Breast epithelium (tissue), 4 donors: ENCODE results near the gene PHAF1. TPM values are rescaled to one million over a fixed set of nuclear protein-coding genes. Genes with fewer than 3 reads are reported as not detected.

Experiments
- DNase-seq, 2 donors: peaks; one replicate each; pipeline ENCODE4 v3.0.0-alpha.2; 2019; ENCODE audit warnings: low spot score in 2 of 2
- H3K27ac ChIP-seq, 2 donors: fragments of 200-600 bp; sonication (generic) in 1 of 2; one replicate each; pipeline ENCODE4 v1.5.1; 2016 to 2019; ENCODE audit warnings: mild to moderate bottlenecking in 1 of 2
- H3K27me3 ChIP-seq, 2 donors: fragments of 200-600 bp; sonication (generic) in 1 of 2; one replicate each; pipeline versions ENCODE4 v1.5.1 to v1.6.0; 2017 to 2019; ENCODE audit warnings: control low read depth in 1 of 2, mild to moderate bottlenecking in 1 of 2
- H3K36me3 ChIP-seq: fragments of 200-600 bp; one replicate; pipeline ENCODE4 v1.5.1; 2019
- H3K4me1 ChIP-seq, 2 donors: fragments of 200-600 bp; sonication (generic); one replicate each; pipeline ENCODE4 v1.5.1; 2016 to 2019; ENCODE audit warnings: control low read depth in 1 of 2
- H3K4me3 ChIP-seq, 3 donors: fragments of 200-600 bp; sonication (generic); 1 replicate in 2 of 3; 2 replicates in 1 of 3; pipeline ENCODE4 v1.5.1; 2016 to 2019; ENCODE audit warnings: mild to moderate bottlenecking in 3 of 3, moderate library complexity in 2 of 3
- H3K9me3 ChIP-seq, 2 donors: fragments of 200-600 bp; sonication (generic) in 1 of 2; one replicate each; pipeline ENCODE4 v1.5.1; 2016 to 2019; ENCODE audit warnings: control low read depth in 1 of 2
- CTCF ChIP-seq, 3 donors: fragments of 450-650 bp; IDR thresholded peaks; one replicate each; pipeline ENCODE4 v1.5.1; 2016 to 2017; ENCODE audit warnings: antibody characterized with exemption in 3 of 3, mild to moderate bottlenecking in 3 of 3, moderate library complexity in 3 of 3
- POLR2A ChIP-seq: fragments of 450-650 bp; IDR thresholded peaks from one replicate; pipeline ENCODE4 v1.6.1; 2016; ENCODE audit warnings: antibody characterized with exemption, mild to moderate bottlenecking, moderate library complexity
- POLR2AphosphoS5 ChIP-seq, 3 donors: sonication (generic); formaldehyde crosslinking; IDR thresholded peaks; one replicate each; pipeline ENCODE4 v1.6.1; 2017; ENCODE audit warnings: antibody characterized with exemption in 3 of 3
- intact Hi-C: fragments of 100-400 bp; cut with DNase I; formaldehyde crosslinking; loops from one replicate; pipeline ENCODE4 v1.15.1; 2023; ENCODE audit warnings: low total_unique reads
- total RNA-seq, 3 donors: library from RNA; depleted of rRNA; stranded (reverse); fragments of >200 nt; gene quantifications; one replicate each; pipeline ENCODE4 v1.1.0, GENCODE V29; 2016

Gene PHAF1
- total RNA-seq, result 10 to 100 TPM; 17.8 to 31.8 (median 27.1) TPM

- no peaks in the 10 kb centered on the region for H3K27me3 ChIP-seq
- H3K27ac ChIP-seq, result peak within 1 kb of the TSS; percentile 83 to 93
- TF ChIP-seq CTCF (IDR thresholded peaks at IDR 0.05) (no peak), POLR2AphosphoS5 (IDR thresholded peaks at IDR 0.05) (peak; percentile 50 to 73 (median 56)), POLR2A (peak; percentile 39)
- H3K4me1 ChIP-seq, result peaks cover 0 to 8% of the 10 kb centered on the region in 2 donors
- H3K36me3 ChIP-seq, result no peaks in the 10 kb centered on the region
- peak within 1 kb of the TSS; percentile 80 to 88 (median 84) for H3K4me3 ChIP-seq
- H3K9me3 ChIP-seq, result no peaks in the 10 kb centered on the region
- DNase-seq, result peak; percentile 89 to 96
- intact Hi-C loops, result no loop called here
Observed at GRCh38 chr16:67109407-67110135, at the start of gene PHAF1. PHAF1 (plus strand) TSS chr16:67109941; CDS start chr16:67110176, 235 bp downstream.

- Histone ChIP-seq H3K9me3 (no peaks in the 10 kb centered on the region), H3K4me3 (no peak overlapping the region), H3K27ac (no peak overlapping the region), H3K36me3 (no peaks in the 10 kb centered on the region), H3K27me3 (no peaks in the 10 kb centered on the region), H3K4me1 (no peaks in the 10 kb centered on the region)
- TF ChIP-seq POLR2A (no peak), CTCF (IDR thresholded peaks at IDR 0.05) (no peak), POLR2AphosphoS5 (IDR thresholded peaks at IDR 0.05) (no peak)
- intact Hi-C loops, result no loop called here
- no peak for DNase-seq
Observed at GRCh38 chr16:67063008-67063407, 46.7 kb upstream of the PHAF1 start.

- Histone ChIP-seq H3K9me3 (no peaks in the 10 kb centered on the region), H3K27ac (no peak overlapping the region), H3K4me1 (no peaks in the 10 kb centered on the region), H3K27me3 (no peaks in the 10 kb centered on the region), H3K4me3 (no peak overlapping the region), H3K36me3 (no peaks in the 10 kb centered on the region)
- DNase-seq, result no peak
- TF ChIP-seq POLR2AphosphoS5 (IDR thresholded peaks at IDR 0.05) (no peak), CTCF (IDR thresholded peaks at IDR 0.05) (no peak), POLR2A (no peak)
- intact Hi-C loops, result no loop called here
Observed at GRCh38 chr16:67068212-67068753, 41.5 kb upstream of the PHAF1 start.

- Histone ChIP-seq H3K4me1 (no peaks in the 10 kb centered on the region), H3K27ac (no peak overlapping the region), H3K4me3 (no peak overlapping the region), H3K27me3 (no peaks in the 10 kb centered on the region), H3K9me3 (no peaks in the 10 kb centered on the region), H3K36me3 (no peaks in the 10 kb centered on the region)
- TF ChIP-seq POLR2A, result no peak
- no peak for TF ChIP-seq CTCF (IDR thresholded peaks at IDR 0.05)
- TF ChIP-seq POLR2AphosphoS5 (IDR thresholded peaks at IDR 0.05), result no peak
- DNase-seq, result no peak
- intact Hi-C loops, result no loop called here
Observed at GRCh38 chr16:67071476-67072048, 38.2 kb upstream of the PHAF1 start.

- H3K4me3 ChIP-seq, result no peak overlapping the region
- no peaks in the 10 kb centered on the region for H3K36me3 ChIP-seq
- TF ChIP-seq CTCF (IDR thresholded peaks at IDR 0.05), result no peak
- no peak for TF ChIP-seq POLR2A
- no peak for TF ChIP-seq POLR2AphosphoS5 (IDR thresholded peaks at IDR 0.05)
- no peak for DNase-seq
- intact Hi-C loops, result no loop called here
- no peaks in the 10 kb centered on the region for H3K9me3 ChIP-seq
- H3K27ac ChIP-seq, result no peak overlapping the region
- no peaks in the 10 kb centered on the region for H3K27me3 ChIP-seq
- no peaks in the 10 kb centered on the region for H3K4me1 ChIP-seq
Observed at GRCh38 chr16:67075331-67075730, 34.4 kb upstream of the PHAF1 start.
